GM12865 (cell line): ENCODE measurements around the gene GPN3.
"Not testable (repeated sequence)": the region's sequence is repeated elsewhere in the genome, so short reads cannot be mapped to it uniquely, and the experiment has no call there.

Source experiments
- DNase-seq: peaks from one replicate; pipeline ENCODE4 v3.0.0; 2010; ENCODE audit warnings: low read depth
- H3K4me3 ChIP-seq: 2 replicates; pipeline ENCODE4 v1.5.1; 2011; ENCODE audit warnings: mild to moderate bottlenecking, low read depth, low read length, control low read depth
- TF ChIP-seq, protein P1 (sequence below): IDR thresholded peaks from 2 replicates; pipeline ENCODE4 v1.5.1; 2011; ENCODE audit warnings: low read length, control low read depth, low read depth, inconsistent platforms; ENCODE audit not compliant: insufficient read depth; ENCODE audit errors: missing control alignments

GPN3 gene

GRCh38 chr12:110466791-110467190, 1.3 kb downstream of the GPN3 start:
- peak overlapping the region; percentile 99; the same call in 1 of the 2 replicates for H3K4me3 ChIP-seq
- DNase-seq, result no peak
- TF ChIP-seq, protein P1, sequence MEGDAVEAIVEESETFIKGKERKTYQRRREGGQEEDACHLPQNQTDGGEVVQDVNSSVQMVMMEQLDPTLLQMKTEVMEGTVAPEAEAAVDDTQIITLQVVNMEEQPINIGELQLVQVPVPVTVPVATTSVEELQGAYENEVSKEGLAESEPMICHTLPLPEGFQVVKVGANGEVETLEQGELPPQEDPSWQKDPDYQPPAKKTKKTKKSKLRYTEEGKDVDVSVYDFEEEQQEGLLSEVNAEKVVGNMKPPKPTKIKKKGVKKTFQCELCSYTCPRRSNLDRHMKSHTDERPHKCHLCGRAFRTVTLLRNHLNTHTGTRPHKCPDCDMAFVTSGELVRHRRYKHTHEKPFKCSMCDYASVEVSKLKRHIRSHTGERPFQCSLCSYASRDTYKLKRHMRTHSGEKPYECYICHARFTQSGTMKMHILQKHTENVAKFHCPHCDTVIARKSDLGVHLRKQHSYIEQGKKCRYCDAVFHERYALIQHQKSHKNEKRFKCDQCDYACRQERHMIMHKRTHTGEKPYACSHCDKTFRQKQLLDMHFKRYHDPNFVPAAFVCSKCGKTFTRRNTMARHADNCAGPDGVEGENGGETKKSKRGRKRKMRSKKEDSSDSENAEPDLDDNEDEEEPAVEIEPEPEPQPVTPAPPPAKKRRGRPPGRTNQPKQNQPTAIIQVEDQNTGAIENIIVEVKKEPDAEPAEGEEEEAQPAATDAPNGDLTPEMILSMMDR, result no peak

DNA sequence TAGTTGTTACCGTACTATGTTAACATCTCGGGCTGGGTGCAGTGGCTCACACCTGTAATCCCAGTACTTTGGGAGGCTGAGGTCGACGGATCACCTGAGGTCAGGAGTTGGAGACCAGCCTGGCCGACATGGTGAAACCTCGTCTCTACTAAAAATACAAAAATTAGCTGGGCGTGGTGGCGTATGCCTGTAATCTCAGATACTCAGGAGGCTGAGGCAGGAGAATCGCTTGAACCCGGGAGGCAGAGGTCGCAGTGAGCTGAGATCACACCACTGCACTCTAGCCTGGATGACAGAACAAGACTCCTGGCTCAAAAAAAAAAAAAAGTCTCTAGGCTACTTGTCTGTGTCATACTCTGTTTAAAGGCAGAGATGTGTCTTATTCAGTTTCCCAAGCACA, 2.3 kb downstream of the GPN3 start:
- DNase-seq, H3K4me3 ChIP-seq: not testable (repeated sequence)

GRCh38 chr12:110465024-110465423, 3.0 kb downstream of the GPN3 start:
- no peak overlapping the region for H3K4me3 ChIP-seq
- TF ChIP-seq, protein P1, result no peak
- no peak for DNase-seq

DNA sequence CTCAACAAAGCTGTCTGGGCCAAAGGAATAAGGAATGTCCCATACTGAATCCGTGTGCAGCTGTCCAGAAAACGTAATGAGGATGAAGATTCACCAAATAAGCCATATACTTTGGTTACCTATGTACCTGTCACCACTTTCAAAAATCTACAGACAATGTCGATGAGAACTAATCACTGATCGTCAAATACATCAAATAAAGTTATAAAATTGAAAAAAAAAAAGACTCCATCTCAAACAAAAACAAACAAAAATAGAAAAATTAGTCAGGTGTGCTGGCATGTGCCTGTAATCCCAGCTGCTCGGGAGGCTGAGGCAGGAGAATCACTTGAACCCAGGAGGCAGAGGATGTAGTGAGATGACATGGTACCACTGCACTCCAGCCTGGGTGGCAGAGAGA, 6.9 kb downstream of the GPN3 start:
- not testable (repeated sequence) for H3K4me3 ChIP-seq, DNase-seq

DNA sequence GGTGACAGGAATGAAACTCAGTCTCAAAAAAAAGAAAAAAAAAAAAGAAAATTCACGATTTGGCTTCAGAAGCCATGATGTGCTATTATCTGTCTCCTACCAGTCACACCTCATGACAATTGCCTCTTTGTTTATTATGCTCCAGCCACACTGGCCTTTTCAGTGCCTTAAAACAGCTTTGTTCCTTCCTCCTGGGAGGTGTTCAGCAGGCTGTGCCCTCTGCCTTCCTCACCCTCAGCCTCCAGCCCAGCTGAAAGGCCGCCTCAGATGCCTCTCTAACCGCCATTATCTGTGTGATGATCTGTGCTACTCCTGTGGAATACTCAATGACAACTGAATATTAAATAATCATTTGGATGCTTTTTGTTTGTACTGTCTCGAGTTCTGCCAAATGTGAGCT, 9.3 kb downstream of the GPN3 start:
- TF ChIP-seq, protein P1, result no peak
- H3K4me3 ChIP-seq, result no peak overlapping the region
- DNase-seq, result no peak

GRCh38 chr12:110453569-110454296, 14.3 kb downstream of the GPN3 start:
- TF ChIP-seq, protein P1, result no peak
- H3K4me3 ChIP-seq, result no peak overlapping the region
- no peak for DNase-seq

- no peak for DNase-seq
- no peak overlapping the region for H3K4me3 ChIP-seq
- TF ChIP-seq, protein P1, result no peak
These were observed 16.8 kb downstream of the GPN3 start for GRCh38 chr12:110451263-110451662.

- H3K4me3 ChIP-seq, result peak within 1 kb of the TSS; percentile 87
- TF ChIP-seq, protein P1, result peak; percentile 93
- peak; percentile 98 for DNase-seq
These were observed 18.1 kb downstream of the GPN3 start, which contains the start of gene ARPC3 for GRCh38 chr12:110449799-110450497. ARPC3 (minus strand) TSS chr12:110450337; CDS start chr12:110450260, 77 bp downstream.
